HG02678 (cell line): ENCODE data around the gene C19orf18.

Experiments used
- ATAC-seq: cut with Tn5 transposase; IDR thresholded peaks from one replicate; pipeline ENCODE4 v1.9.1; 2021; ENCODE audit warnings: mild to moderate bottlenecking, moderate library complexity; ENCODE audit not compliant: unreplicated experiment

The C19orf18 gene

GRCh38 chr19:57949296-57949695 is 25.0 kb downstream of the C19orf18 start:
- no peak for ATAC-seq

- ATAC-seq: peak; percentile 93
Measured at GRCh38 chr19:57947419-57948134, 26.8 kb downstream of the C19orf18 start, which contains the start of gene ZNF256. ZNF256 (minus strand) TSS chr19:57947706; CDS start chr19:57947474, 232 bp downstream.

- no peak for ATAC-seq
Measured at GRCh38 chr19:57947088-57947418, 27.3 kb downstream of the C19orf18 start.

GRCh38 chr19:57946316-57946715 is 28.0 kb downstream of the C19orf18 start:
- ATAC-seq: no peak

- ATAC-seq: no peak
Measured at GRCh38 chr19:57941593-57941992, 32.7 kb downstream of the C19orf18 start.

GRCh38 chr19:57935731-57936130 is 38.6 kb downstream of the C19orf18 start:
- no peak for ATAC-seq

- peak; percentile 81 for ATAC-seq
Measured at GRCh38 chr19:57934820-57935665, 39.3 kb downstream of the C19orf18 start, which contains the start of gene ZNF418. ZNF418 (minus strand) TSS chr19:57935402; CDS start chr19:57933822, 1,580 bp downstream.

- no peak for ATAC-seq
Measured at GRCh38 chr19:57927587-57927986, 46.7 kb downstream of the C19orf18 start.

- ATAC-seq: peak; percentile 99
Measured at GRCh38 chr19:57916168-57916995, 58.0 kb downstream of the C19orf18 start, which contains the start of gene ZNF417. ZNF417 (minus strand) TSS chr19:57916592; CDS start chr19:57916411, 181 bp downstream.

GRCh38 chr19:57914531-57914930 is 59.8 kb downstream of the C19orf18 start:
- ATAC-seq: no peak
